Inferior parietal cortex (tissue), 1 donor: Measurements from ENCODE around the gene CALN1.
"Not testable (repeated sequence)": the region's sequence is repeated elsewhere in the genome, so short reads cannot be mapped to it uniquely, and the experiment has no call there.

Experiments used
- DNase-seq: peaks from one replicate; pipeline ENCODE4 v3.0.0-alpha.2; 2016; ENCODE audit errors: extremely low spot score

Gene CALN1

GRCh38 chr7:71868797-71869196, 543.3 kb downstream of the CALN1 start:
- DNase-seq: no peak

GRCh38 chr7:71867626-71868025, 544.5 kb downstream of the CALN1 start:
- DNase-seq: no peak

GRCh38 chr7:71865172-71865571, 547.0 kb downstream of the CALN1 start:
- no peak for DNase-seq

GRCh38 chr7:71864130-71864529, 548.0 kb downstream of the CALN1 start:
- DNase-seq: no peak

- DNase-seq: no peak
Observed at GRCh38 chr7:71860572-71860971, 551.6 kb downstream of the CALN1 start.

- no peak for DNase-seq
Observed at GRCh38 chr7:71857338-71857737, 554.8 kb downstream of the CALN1 start.

GRCh38 chr7:71854546-71855397, 557.4 kb downstream of the CALN1 start:
- DNase-seq: no peak

- DNase-seq: no peak
Observed at GRCh38 chr7:71851776-71852498, 560.2 kb downstream of the CALN1 start.

- no peak for DNase-seq
Observed at GRCh38 chr7:71846160-71846559, 566.0 kb downstream of the CALN1 start.

- peak; percentile 27 for DNase-seq
Observed at GRCh38 chr7:71843676-71844075, 568.5 kb downstream of the CALN1 start.

GRCh38 chr7:71842786-71843185, 569.4 kb downstream of the CALN1 start:
- no peak for DNase-seq

- DNase-seq: no peak
Observed at GRCh38 chr7:71842381-71842780, 569.8 kb downstream of the CALN1 start.

- DNase-seq: no peak
Observed at GRCh38 chr7:71835056-71835455, 577.1 kb downstream of the CALN1 start.

GRCh38 chr7:71829515-71829914, 582.6 kb downstream of the CALN1 start:
- no peak for DNase-seq

GRCh38 chr7:71828361-71828760, 583.8 kb downstream of the CALN1 start:
- DNase-seq: no peak

- DNase-seq: no peak
Observed at GRCh38 chr7:71826141-71826540, 586.0 kb downstream of the CALN1 start.

GRCh38 chr7:71824006-71824760, 588.0 kb downstream of the CALN1 start:
- no peak for DNase-seq

- not testable (repeated sequence) for DNase-seq
Observed at GRCh38 chr7:71822406-71822805, 589.7 kb downstream of the CALN1 start.

GRCh38 chr7:71817916-71818315, 594.2 kb downstream of the CALN1 start:
- no peak for DNase-seq

- DNase-seq: no peak
Observed at GRCh38 chr7:71808115-71808514, 604.0 kb downstream of the CALN1 start.

GRCh38 chr7:71804256-71804655, 607.9 kb downstream of the CALN1 start:
- no peak for DNase-seq

GRCh38 chr7:71801976-71802375, 610.2 kb downstream of the CALN1 start:
- no peak for DNase-seq
